ENCODE data around the gene RPL11.

RPL11 gene

GRCh38 chr1:23736437-23737134 lies 45.0 kb downstream of the RPL11 start:
- DNase-seq: no peak

- DNase-seq: no peak
Measured at GRCh38 chr1:23741609-23742008, 50.0 kb downstream of the RPL11 start.

GRCh38 chr1:23742670-23743286 lies 51.2 kb downstream of the RPL11 start:
- DNase-seq: no peak

- no peak for DNase-seq
Measured at GRCh38 chr1:23743287-23744152, 51.9 kb downstream of the RPL11 start, which contains the start of gene ELOA. Gene ELOA (plus strand): TSS chr1:23743471. CDS start chr1:23743504, 33 bp downstream.

- no peak for DNase-seq
Measured at GRCh38 chr1:23745515-23745914, 53.9 kb downstream of the RPL11 start.

Data from SHP77 treated with DMSO at 0.1 percent for 48 hours (cell line).